C4-2B (cell line): ENCODE measurements around the gene STX18.

Experiments
- H3K27ac ChIP-seq: fragments of 450-650 bp; 2 replicates; pipeline ENCODE4 v1.5.1; 2017
- CTCF ChIP-seq: fragments of 450-650 bp; conservative IDR thresholded peaks from 2 replicates; pipeline ENCODE4 v1.5.1; 2017; ENCODE audit warnings: mild to moderate bottlenecking
- ZFX ChIP-seq: fragments of 450-650 bp; IDR thresholded peaks from 2 replicates; pipeline ENCODE4 v1.6.1; 2017

STX18 gene

GRCh38 chr4:4541661-4542570, at the start of gene STX18:
Gene STX18, minus strand, starts transcription at chr4:4542048. Its CDS starts 84 bp downstream, at chr4:4541964.
- peak within 1 kb of the TSS; percentile 95 for H3K27ac ChIP-seq
- TF ChIP-seq CTCF (no peak), ZFX (peak; percentile 92)

DNA sequence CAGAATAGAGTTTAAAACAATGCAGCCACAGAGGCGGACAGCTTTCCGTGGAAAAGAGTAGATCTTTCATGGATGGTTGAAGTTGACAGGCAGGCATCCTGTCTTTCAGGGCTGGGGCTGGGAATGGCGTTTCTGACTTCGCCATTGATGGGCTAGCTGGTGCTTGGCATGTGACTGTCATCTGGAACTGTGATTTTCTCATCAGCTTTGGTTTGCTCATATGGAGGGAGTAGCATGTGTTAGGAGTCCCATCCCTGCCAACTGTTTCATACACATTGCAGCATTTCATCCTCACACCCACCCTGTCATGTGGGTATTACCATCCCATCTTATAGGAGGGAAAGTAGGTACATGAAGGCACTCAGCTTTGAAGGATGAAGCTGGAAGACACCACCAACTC, 49.2 kb upstream of the STX18 start:
- H3K27ac ChIP-seq = no peak overlapping the region
- no peak for TF ChIP-seq CTCF
- no peak for TF ChIP-seq ZFX

DNA sequence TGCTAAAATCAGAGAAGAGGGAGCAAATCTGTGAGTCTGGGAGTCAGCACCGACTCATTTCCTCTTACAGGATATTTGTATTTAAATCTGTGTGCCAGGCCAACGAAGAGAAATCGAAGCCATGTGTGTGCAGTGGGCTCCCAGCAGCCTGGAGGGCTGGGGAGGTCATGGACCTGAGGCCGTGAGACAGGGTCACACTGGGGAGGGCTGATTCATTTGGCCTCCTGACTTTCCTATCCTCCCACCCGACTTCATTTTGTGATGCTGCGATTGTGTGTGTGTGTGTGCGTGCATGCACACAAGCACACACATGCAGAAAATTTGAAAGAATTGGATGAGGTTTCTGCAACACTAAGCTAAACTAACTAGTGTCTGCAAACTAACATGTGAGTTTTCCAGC, 48.7 kb upstream of the STX18 start:
- no peak for TF ChIP-seq CTCF
- no peak for TF ChIP-seq ZFX
- H3K27ac ChIP-seq = no peak overlapping the region

- TF ChIP-seq CTCF (no peak), ZFX (no peak)
- no peak overlapping the region for H3K27ac ChIP-seq
Observed at GRCh38 chr4:4585012-4585670, 43.3 kb upstream of the STX18 start.

DNA sequence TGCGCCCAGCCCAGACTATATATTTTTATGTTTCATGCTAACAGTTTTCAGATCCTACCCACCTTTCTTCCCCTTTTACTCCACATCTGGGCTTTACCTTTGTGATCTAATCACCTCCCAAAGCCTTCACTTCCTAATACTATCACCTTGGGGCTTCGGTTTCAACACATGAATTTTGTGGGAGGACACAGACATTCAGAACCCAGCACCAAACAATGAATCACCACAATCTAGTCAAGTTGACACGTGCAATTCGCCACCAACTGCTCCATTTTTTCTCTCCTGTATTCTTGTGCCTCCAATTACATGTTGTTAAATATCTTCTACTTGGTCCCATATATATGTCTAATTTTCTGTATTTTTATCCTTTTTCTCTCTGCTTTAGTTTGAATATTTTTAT, 41.8 kb upstream of the STX18 start:
- TF ChIP-seq CTCF = no peak
- no peak for TF ChIP-seq ZFX

GRCh38 chr4:4582653-4583052, 40.8 kb upstream of the STX18 start:
- H3K27ac ChIP-seq = no peak overlapping the region
- no peak for TF ChIP-seq ZFX
- no peak for TF ChIP-seq CTCF

More for the DNA sequence above, 41.8 kb upstream of the STX18 start:
- no peak overlapping the region for H3K27ac ChIP-seq

DNA sequence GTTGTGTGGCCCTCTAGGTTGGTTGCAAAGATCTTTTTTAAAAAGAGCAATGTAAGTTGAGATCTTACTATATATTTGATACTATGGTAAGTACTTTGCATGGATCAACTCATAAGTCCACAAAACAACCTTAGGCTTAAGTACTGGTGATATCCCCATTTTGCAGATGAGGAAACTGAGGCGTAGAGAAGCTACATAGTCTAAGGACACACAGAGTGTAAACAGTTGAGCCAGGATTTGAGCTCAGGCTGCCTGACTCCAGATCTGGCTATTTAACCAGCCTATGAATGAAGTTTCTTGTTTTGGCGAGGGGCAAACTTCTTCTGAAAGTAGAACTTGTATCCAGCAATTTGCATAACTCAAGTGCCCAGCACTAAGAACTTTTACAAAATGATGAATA, 38.6 kb upstream of the STX18 start:
- no peak for TF ChIP-seq ZFX
- no peak for TF ChIP-seq CTCF
- H3K27ac ChIP-seq = no peak overlapping the region
